PC-9 (cell line): Measurements from ENCODE around the gene TMEM135.

Experiments
- EZH2 ChIP-seq: fragments of 200-600 bp; sonication (generic); IDR thresholded peaks from 2 replicates; pipeline ENCODE4 v1.8.0; 2017; ENCODE audit warnings: antibody characterized with exemption, low read depth
- TF ChIP-seq, protein P1 (sequence below): fragments of 200-600 bp; sonication (generic); conservative IDR thresholded peaks from 2 replicates; pipeline ENCODE4 v1.6.1; 2017; ENCODE audit warnings: mixed run types, antibody characterized with exemption, mild to moderate bottlenecking, moderate library complexity

DNA sequence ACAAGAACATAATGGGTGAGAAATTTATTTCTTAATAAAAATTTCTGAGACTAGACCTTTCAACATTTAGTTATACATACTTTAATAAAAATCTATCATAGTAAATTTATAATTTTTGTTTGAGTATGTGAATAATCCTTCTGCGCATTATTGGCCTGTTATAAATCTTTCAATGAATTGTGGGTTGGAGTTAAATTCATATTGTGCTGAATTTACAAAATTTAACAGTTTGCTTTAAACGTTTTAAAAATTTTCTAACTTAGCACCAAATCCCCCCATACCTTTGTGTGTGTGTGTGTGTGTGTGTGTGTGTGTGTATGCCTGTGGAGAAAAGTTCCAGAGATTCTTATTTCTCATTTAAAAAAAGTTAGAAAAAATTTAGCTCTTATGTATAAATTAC is 111.0 kb downstream of the TMEM135 start:
- TF ChIP-seq, protein P1, sequence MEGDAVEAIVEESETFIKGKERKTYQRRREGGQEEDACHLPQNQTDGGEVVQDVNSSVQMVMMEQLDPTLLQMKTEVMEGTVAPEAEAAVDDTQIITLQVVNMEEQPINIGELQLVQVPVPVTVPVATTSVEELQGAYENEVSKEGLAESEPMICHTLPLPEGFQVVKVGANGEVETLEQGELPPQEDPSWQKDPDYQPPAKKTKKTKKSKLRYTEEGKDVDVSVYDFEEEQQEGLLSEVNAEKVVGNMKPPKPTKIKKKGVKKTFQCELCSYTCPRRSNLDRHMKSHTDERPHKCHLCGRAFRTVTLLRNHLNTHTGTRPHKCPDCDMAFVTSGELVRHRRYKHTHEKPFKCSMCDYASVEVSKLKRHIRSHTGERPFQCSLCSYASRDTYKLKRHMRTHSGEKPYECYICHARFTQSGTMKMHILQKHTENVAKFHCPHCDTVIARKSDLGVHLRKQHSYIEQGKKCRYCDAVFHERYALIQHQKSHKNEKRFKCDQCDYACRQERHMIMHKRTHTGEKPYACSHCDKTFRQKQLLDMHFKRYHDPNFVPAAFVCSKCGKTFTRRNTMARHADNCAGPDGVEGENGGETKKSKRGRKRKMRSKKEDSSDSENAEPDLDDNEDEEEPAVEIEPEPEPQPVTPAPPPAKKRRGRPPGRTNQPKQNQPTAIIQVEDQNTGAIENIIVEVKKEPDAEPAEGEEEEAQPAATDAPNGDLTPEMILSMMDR, result no peak
- TF ChIP-seq EZH2, result no peak
